Raji (cell line): ENCODE data around the gene ERC2.

Source experiments
- POLR2A ChIP-seq: IDR thresholded peaks from 2 replicates; pipeline ENCODE4 v1.6.1; 2011; ENCODE audit warnings: low read depth, low read length, control low read depth; ENCODE audit not compliant: insufficient read depth

The ERC2 gene

DNA sequence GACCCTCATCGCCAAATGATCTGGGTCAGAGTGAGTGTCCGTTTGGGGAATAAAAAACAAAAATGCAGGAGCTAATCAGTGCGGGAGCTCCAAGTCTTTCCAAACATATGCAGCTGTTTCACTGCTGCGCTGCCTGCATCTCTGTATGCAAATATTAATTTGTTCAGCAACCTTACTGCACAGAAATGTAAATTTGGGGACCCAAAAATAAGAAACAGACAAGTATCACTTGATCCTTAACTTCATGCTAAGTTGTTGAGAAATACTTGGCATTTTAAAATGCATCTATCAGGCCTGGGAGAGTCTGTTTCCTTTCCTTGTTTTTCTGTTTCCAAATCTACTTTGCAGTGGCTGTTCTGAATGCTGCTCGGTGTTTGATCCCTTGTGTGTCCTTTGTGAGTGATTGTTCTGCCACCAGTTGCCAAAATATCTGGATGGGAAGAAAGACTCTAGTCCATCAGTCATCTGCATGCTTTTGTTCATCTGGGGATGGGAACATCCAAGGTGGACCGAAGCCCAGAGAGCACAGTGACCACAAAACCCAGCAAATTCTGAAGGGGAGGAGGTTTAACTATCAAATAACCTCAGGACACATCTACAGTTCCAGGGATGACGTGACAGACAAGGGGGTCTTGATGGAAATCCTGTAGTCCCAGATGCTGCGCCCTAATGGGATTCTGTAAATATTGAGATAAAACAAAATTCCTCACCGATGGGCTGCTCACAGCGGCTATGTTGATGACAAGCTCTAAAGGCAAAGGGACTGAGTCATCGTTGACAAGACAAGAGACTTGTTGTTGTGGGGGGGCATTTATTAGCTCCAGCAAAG lies 781.6 kb downstream of the ERC2 start:
- peak; percentile 23; the same call in 1 of the 2 replicates for TF ChIP-seq POLR2A

DNA sequence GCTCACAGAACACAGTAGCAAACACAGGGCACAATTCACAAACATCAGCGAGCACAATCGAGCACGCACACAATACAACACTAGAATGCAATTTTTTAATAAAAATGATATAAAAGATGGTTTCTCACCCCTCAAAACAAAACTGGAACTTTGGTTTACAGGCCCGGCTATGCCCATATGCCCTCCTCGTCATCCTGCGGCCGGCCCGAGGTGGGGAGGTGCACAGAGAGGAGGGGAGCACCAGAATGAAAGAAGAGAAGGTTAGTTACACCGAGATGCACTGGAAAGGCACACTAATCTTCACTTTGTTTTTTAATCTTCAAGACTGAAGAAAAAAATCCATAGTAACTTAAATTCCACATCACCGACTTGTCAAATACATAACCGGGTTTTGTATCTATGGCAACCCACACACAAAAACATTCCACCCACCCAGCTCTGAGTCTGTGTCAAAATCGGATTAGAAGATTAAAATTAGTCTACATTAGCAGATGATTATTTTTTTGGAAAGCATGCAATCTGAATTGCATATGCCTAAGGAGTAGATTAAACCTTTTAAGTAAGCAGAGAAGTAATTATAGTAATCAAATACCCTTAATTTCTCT lies 784.5 kb downstream of the ERC2 start:
- no peak for TF ChIP-seq POLR2A

DNA sequence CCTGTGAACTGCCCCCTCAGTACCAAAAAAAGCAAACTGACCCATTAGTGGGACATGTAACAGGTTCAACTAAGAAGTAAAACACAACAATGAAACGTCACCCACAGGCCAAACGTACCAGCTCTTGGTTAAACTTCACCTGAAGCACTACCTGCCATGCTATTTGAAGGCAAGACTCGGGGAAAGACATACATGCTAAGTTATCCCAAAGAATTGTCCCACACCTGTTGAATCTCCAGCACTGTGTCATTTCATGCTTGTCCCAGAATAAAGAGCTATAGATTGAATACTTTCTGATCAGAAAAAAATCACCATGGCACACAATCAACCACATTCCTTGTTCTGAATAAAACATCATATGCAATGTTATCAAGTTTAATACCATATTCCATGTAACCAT lies 785.8 kb downstream of the ERC2 start:
- TF ChIP-seq POLR2A: no peak

DNA sequence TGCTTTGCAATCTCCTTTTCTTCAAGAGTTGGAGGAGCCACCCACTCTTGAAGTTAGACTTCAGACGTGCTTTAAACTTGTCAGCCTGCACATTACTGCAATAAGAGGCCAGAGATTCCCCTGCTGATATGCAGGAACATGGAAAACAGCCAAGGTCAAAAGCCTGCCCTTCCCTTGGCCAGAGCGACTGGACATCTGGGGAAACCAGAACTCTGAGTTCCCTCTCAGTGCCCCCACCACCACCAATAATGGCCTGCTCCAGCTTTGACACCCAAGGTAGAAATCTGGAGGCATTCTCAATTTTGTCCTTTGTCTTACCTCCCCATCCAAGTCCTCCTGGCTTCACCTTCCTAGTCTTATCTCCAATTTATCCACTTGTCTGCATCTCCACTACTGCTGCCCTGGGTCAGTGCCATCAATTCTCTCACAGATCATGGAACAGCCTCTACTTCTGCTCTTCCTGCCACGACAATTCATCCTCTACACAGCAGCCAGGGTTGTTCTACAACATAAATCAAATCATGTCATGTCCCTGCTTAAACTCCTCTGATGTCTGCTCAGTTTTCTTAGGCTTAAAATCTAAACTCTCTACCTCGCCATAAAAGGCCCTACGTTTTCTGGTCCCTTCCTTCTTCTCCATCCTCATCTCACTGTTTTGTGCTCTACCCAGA lies 789.6 kb downstream of the ERC2 start:
- no peak for TF ChIP-seq POLR2A

DNA sequence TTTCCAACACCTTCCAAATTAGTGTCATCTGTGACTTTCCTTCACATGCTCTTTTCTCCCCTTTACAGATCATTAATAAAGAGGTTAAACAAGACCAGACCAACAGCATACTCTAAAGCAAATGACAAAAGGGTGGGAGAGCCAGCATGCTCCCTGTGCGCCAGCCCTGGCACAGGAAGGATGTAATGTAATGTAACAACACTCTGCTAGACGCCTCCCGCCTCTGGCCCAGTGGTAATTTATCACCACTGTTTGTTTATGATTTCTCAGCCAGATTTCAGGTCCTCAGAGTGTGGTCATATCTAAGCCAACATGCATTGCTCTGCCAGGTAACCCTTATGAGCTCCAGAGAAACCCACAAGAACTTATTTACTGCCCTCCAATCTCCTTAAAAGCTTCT lies 791.6 kb downstream of the ERC2 start:
- no peak for TF ChIP-seq POLR2A

DNA sequence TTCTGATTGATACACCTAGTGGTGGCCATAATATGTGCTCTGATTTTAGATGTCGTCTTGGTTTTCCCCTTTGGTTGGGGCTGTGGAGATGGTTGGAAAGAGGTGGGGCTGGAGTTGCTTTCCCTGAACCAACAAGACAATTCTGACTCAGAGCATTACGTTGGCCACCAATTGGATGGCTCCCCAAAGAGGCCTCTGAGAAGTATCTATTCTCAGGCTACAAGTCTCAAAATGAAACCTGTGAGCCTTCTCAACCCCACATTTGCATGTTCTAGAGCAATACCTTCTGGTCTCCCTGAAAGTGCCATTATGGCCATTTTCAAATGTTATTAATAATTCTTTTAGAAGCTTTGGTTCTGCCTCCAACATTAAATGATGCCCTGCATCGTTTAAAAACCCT lies 792.8 kb downstream of the ERC2 start:
- TF ChIP-seq POLR2A: no peak

DNA sequence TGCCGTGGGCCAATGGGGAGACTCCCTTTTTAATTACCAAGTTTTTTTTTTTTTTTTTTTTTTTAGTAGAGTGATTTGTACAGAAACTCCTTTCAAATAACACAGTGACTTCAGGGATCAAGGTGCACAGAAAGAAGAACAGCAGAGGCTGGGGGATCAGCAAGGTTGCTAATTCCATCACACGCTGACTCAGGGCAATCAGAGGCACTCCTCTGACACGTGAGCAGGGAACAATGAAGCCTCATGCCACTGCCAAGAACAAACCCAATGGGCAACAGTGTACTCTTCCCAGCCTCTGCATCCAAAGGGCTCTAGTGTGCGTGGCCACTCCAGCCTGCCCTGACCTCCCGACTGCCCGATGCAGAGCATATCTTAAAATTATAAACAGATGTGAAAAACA lies 794.5 kb downstream of the ERC2 start:
- no peak for TF ChIP-seq POLR2A

DNA sequence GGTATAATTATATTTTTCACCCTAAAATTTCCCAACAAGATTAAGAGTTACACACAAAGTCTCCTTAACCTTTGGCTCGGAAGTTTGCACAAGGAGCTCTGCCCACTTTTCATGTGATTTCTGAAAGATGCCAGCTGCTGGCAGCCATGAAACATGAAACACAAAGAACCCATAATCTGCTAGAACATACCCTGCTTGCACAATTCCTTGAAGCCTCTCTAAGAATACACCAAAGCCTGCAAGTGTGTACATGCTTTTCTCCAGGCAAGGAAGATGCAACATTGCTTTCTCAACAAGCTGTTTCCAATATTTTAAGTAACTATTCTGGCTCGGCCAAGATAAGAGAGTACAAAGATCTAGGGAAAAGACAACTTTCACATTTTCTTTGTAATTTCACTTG lies 799.1 kb downstream of the ERC2 start:
- TF ChIP-seq POLR2A: no peak

DNA sequence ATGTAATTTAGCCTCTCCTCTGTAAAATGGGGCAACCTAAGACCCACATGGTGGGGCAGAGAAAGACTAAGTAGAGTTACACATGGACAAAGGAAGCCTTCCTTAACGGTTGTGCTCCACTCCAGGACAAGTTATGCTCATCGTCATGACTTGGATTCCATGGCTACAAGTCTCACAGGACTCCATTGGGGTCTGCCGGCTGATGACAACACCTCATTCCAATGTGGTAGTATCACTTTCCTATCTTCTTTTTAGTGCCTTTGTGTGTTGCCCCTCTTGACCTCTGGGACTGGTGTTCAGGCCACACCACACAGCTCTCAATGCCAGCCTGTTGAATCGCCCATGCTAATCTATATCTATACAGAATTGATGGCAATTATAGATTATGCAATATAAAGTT lies 799.9 kb downstream of the ERC2 start:
- no peak for TF ChIP-seq POLR2A

DNA sequence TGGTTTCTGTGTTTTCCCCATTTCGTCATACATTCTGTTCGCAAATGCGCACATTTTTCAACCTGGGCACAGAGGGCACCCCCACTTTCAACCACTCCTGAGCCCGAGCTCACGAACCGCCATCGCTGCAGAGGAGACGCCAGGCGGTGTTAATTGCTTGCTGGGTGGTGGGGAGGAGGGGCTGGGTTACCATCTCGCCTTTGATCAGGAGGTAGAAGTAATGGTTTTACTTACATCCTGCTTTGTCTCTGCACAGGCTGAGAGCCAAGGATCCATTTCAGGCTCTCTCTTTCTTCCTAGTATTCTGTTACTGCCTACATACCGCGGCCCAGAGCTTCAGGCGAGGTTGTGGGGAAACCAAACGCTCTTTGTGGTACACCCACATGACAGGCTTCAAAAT lies 803.9 kb downstream of the ERC2 start:
- TF ChIP-seq POLR2A: no peak

DNA sequence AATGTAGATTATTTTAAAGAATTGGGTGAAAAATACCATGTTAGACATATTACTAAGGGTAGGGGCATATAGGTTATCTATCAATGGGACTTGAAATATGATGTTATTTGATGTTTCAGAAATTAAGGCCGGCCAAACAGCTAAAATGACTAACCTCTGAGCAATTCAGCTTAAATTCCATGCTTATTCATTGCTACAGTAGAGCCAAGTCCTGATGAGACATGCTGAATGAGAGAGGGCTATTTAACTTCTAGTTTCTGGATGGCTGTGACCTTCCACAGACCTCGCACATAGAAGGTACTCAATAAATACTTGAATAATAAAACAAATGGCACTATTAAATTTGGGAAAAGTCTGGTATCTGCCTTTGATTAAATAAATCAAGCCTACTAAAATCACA lies 805.6 kb downstream of the ERC2 start:
- no peak for TF ChIP-seq POLR2A

DNA sequence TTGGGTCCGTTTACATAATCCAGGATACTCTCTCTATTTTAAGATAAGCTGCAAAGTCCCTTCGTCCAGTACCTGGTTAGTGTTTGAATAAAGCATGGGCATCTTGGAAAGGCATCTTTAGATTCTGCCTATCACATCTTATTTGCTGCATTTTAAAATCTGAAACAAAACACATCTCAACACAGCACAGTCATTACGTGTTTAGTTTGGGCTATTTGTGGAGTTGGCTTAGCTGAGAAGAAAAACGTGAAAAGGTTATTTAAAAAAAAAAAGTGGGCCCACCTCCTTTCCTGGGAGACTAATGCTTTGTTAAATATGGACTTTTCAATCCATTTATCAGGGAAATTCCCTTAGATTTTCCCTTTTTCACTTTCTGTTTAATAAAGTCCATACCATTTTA lies 806.7 kb downstream of the ERC2 start:
- no peak for TF ChIP-seq POLR2A

DNA sequence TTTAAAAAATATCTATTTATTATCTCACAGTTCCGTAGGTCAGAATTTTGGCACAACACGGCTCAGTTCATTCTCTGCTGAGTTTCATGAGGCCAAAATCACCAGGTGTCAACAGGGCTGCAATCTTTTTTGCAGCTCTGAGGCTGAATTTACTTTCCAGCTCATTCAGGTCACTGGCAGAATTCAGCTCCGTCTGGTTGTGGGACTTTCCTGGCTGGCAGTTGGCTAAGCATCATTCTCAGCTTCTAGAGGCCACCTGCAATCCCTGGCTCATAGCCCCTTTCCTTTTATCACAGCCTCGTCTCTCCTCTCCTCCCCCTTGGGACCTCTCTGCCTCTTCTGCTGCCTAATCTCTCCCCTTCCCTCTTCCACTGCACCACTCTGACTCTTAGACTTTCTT lies 807.1 kb downstream of the ERC2 start:
- no peak for TF ChIP-seq POLR2A

DNA sequence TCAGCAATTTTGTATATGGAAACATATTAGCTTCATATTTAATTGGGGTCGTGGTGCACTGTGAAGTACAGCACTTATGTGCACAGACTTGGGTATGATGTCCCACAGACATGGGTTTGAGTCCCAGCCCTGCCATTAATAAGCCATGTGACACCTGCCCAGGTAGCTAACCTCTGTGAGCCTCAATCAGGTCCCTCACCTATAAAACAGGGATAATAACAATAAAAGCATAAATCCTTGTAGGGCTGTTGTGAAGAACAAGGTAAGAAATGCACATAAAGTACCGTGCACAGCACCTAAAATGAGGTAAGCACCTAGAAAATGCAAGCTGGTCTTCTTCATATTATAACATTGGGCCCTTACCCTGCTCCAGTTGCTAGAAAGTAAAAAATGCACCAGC lies 807.6 kb downstream of the ERC2 start:
- no peak for TF ChIP-seq POLR2A

DNA sequence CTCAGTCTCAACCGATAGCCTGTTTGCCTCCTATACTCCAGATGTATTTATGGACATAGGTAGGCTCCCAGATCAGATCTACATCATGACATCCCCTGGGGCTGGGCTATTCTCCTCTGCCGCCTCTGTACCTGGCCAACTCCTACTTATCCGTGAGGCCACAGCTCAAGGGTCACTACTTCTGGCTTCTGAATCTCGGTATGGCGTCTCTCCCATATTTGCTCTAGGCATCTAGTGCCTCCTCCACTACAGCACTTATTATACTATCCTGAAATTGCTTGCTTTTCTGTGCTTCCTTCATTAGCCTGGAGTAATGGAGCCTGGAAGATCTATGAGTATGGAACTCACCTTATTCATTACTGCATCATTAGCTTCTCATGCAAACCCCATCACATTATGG lies 808.6 kb downstream of the ERC2 start:
- TF ChIP-seq POLR2A: no peak
